ENCODE data around the gene MARK1. TPM values are rescaled to one million over a fixed set of nuclear protein-coding genes. Genes with fewer than 3 reads are reported as not detected.

Gene MARK1
- total and polyA plus RNA-seq, 2 of the 13 experiments (the other 11 are each of a cell fraction or from before 2014, with no cell fraction given) = not detected

DNA sequence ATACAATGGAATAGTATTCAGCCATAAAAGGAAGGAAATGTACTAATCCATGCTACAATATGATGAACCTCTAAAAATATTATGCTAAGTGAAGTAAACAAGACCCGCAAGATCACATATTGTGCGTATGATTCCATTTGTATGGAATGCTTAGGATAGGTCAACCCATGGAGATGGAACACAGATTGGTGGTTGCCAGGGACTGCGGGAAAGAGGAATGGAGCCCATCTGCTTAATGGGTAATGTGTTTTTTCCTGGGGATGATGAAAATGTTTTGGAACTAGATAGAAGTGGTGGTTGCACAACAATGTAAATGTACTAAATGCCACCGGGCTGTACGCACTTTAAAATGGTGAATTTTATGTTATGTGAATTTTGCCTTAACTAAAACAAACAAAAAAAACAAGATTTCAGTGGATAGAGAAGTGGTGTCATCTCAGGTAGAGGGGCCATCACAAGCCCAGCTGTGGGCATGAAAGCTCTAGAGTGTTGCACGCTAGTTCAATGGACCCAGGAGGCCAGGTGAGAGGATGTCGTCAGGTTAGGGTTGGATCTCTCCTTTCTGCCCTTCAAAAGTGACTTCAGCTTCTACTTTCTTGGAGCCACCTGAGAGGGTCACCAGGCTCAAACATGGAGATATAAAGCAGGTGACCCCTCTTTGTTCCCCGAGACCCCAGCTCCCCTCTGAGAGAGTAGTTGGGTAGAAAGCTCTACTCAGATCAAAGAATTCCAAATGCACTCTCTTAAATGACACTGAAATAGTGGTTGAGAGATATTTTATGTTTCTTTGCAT lies 164.7 kb downstream of the MARK1 start:
- Histone ChIP-seq H3K9ac (ENCODE audit: insufficient read depth, low read depth, low read length) (no peak overlapping the region), H4K20me1 (ENCODE audit: insufficient read depth, low read length) (no peaks in the 10 kb centered on the region), H3K4me2 (ENCODE audit: low read depth, low read length) (peak overlapping the region; percentile 77; the same call in 1 of the 2 replicates), H2AFZ (ENCODE audit: low read length) (no peak overlapping the region), H3K4me1 (ENCODE audit: insufficient read depth, low read length) (peaks cover 48% of the 10 kb centered on the region), H3K79me2 (ENCODE audit: insufficient read depth, low read length) (peaks cover 39% of the 10 kb centered on the region), H3K27ac (ENCODE audit: extremely low read length, insufficient read depth, low read length) (no peak overlapping the region), H3K4me3 (replicated peaks in 1 of 3; ENCODE audit: insufficient read depth in 1 of 3, low read depth in 2 of 3, low read length in 3 of 3) (peak overlapping the region in 1 of 3 experiments; percentile 82; a peak in 2 of 6 replicates), H3K27me3 (ENCODE audit: control insufficient read depth in 1 of 2, insufficient read depth in 2 of 2, low read length in 2 of 2) (no peaks in the 10 kb centered on the region; a peak in 2 of 5 replicates), H3K36me3 (replicated peaks in 1 of 2; ENCODE audit: control insufficient read depth in 1 of 2, insufficient read depth in 2 of 2, low read length in 2 of 2) (peaks cover 6 to 9% of the 10 kb centered on the region in 2 experiments), H3K9me3 (ENCODE audit: low read length) (no peaks in the 10 kb centered on the region)
- WGBS (ENCODE audit: low lambda C conversion rate) = 92% methylated on average over 8 of the region's 8 CpGs
- POLR2A ChIA-PET = interaction anchor here (1.8 kb wide), 1 partner anchor 55 kb away, joined by 9 read pairs; the partner anchor contains the start of gene MTARC2
- ATAC-seq (no peak), DNase-seq (ENCODE audit: low spot score) (no peak), FAIRE-seq (no peak)
- no peak for TF ChIP-seq NFKB2 (CRISPR knock-in tag; IDR thresholded peaks at IDR 0.05; ENCODE audit: borderline replicate concordance)
- 0 out of 2 replicates have a peak, but pooled peaks have one; percentile 15 for TF ChIP-seq RBFOX2 (IDR thresholded peaks at IDR 0.05; ENCODE audit: low read depth, low read length)
- CTCF ChIA-PET (ENCODE audit: low intra/inter-chr PET ratio, low total read pairs) = no interaction called here
- intact Hi-C loops (cut with micrococcal nuclease; ENCODE audit: unreplicated experiment) (no loop called here), in situ Hi-C loops (cut with HindIII; ENCODE audit: extremely low pct_ligation_motif_present, low pct_unique_long_range_greater_than_20kb) (loop anchor here (5.0 kb wide), 1 partner anchor 85 kb away; no protein-coding TSS in a partner anchor)
- no TSS peak for BruUV-seq (replicated peaks)

GRCh38 chr1:220694866-220695382 lies 167.0 kb downstream of the MARK1 start:
- Histone ChIP-seq H4K20me1 (ENCODE audit: insufficient read depth, low read length) (peaks cover 4% of the 10 kb centered on the region; the same call in 1 of the 2 replicates), H3K27me3 (ENCODE audit: control insufficient read depth in 1 of 2, insufficient read depth in 2 of 2, low read length in 2 of 2) (no peaks in the 10 kb centered on the region; a peak in 2 of 5 replicates), H3K79me2 (ENCODE audit: insufficient read depth, low read length) (peaks cover 39% of the 10 kb centered on the region), H3K4me3 (replicated peaks in 1 of 3; ENCODE audit: insufficient read depth in 1 of 3, low read depth in 2 of 3, low read length in 3 of 3) (no peak overlapping the region), H3K4me2 (ENCODE audit: low read depth, low read length) (no peak overlapping the region), H3K9me3 (ENCODE audit: low read length) (no peaks in the 10 kb centered on the region), H3K4me1 (ENCODE audit: insufficient read depth, low read length) (peaks cover 64% of the 10 kb centered on the region), H3K36me3 (replicated peaks in 1 of 2; ENCODE audit: control insufficient read depth in 1 of 2, insufficient read depth in 2 of 2, low read length in 2 of 2) (peaks cover 7 to 14% of the 10 kb centered on the region in 2 experiments), H3K9ac (ENCODE audit: insufficient read depth, low read depth, low read length) (no peak overlapping the region), H3K27ac (ENCODE audit: extremely low read length, insufficient read depth, low read length) (no peak overlapping the region), H2AFZ (ENCODE audit: low read length) (no peak overlapping the region)
- POLR2A ChIA-PET = no interaction called here
- CTCF ChIA-PET (ENCODE audit: low intra/inter-chr PET ratio, low total read pairs) = no interaction called here
- TF ChIP-seq ZKSCAN1 (IDR thresholded peaks at IDR 0.05; ENCODE audit: low read length) (no peak), CEBPB (IDR thresholded peaks at IDR 0.05; ENCODE audit: borderline replicate concordance, low read depth, low read length) (no peak), MBNL3 (CRISPR knock-in tag; conservative IDR thresholded peaks at IDR 0.05) (no peak), SKI (IDR thresholded peaks at IDR 0.05; ENCODE audit: partially characterized antibody) (no peak), ZC3H4 (CRISPR knock-in tag; IDR thresholded peaks at IDR 0.05; ENCODE audit: borderline replicate concordance) (no peak), ZFP90 (CRISPR knock-in tag; IDR thresholded peaks at IDR 0.05; ENCODE audit: borderline replicate concordance) (no peak), SP5 (CRISPR knock-in tag; IDR thresholded peaks at IDR 0.05; ENCODE audit: borderline replicate concordance, low read depth) (no peak), PHF8 (CRISPR knock-in tag; IDR thresholded peaks at IDR 0.05) (no peak), SMAD3 (CRISPR knock-in tag; IDR thresholded peaks at IDR 0.05) (no peak), MAFG (CRISPR knock-in tag; IDR thresholded peaks at IDR 0.05) (no peak), ZNF468 (CRISPR knock-in tag; IDR thresholded peaks at IDR 0.05) (no peak)
- no peak for DNase-seq (ENCODE audit: low spot score)
- over 99% methylated on average over 8 of the region's 8 CpGs for WGBS (ENCODE audit: low lambda C conversion rate)
- no TSS peak for BruUV-seq (replicated peaks)
- intact Hi-C loops (cut with micrococcal nuclease; ENCODE audit: unreplicated experiment) = no loop called here
- no peak for ATAC-seq
- no peak for FAIRE-seq
- in situ Hi-C loops (cut with HindIII; ENCODE audit: extremely low pct_ligation_motif_present, low pct_unique_long_range_greater_than_20kb) = loop anchor here (5.0 kb wide), 2 partner anchors 37 to 82 kb away; no protein-coding TSS in a partner anchor
